GM12801 (cell line): Measurements from ENCODE around the gene RAMP1.

Source experiments
- CTCF ChIP-seq: IDR thresholded peaks from one replicate; pipeline ENCODE4 v1.5.1; 2011; ENCODE audit warnings: control low read depth; ENCODE audit not compliant: insufficient read length; ENCODE audit errors: extremely low read depth

Gene RAMP1

GRCh38 chr2:237859533-237860272 is at the start of gene RAMP1:
TSS of gene RAMP1 (plus strand) at chr2:237859623. CDS start at chr2:237859676, 53 bp downstream.
- TF ChIP-seq CTCF, result no peak

- no peak for TF ChIP-seq CTCF
Measured at GRCh38 chr2:237815637-237816036, 43.8 kb upstream of the RAMP1 start.

- TF ChIP-seq CTCF, result no peak
Measured at GRCh38 chr2:237816531-237816930, 42.9 kb upstream of the RAMP1 start.

GRCh38 chr2:237818066-237818473 is 41.4 kb upstream of the RAMP1 start:
- TF ChIP-seq CTCF, result no peak

GRCh38 chr2:237819231-237819630 is 40.2 kb upstream of the RAMP1 start:
- no peak for TF ChIP-seq CTCF

GRCh38 chr2:237820421-237820820 is 39.0 kb upstream of the RAMP1 start:
- no peak for TF ChIP-seq CTCF

GRCh38 chr2:237823544-237823943 is 35.9 kb upstream of the RAMP1 start:
- no peak for TF ChIP-seq CTCF
